Activated T-cell treated with anti-CD3 and anti-CD28 coated beads, Interleukin-2, amount 50 U/mL, for 4 hours (primary cell): Measurements from ENCODE around the gene LDHD. TPM values are rescaled to one million over a fixed set of nuclear protein-coding genes. Genes with fewer than 3 reads are reported as not detected.

Experiments used
- ATAC-seq, 2 donors: fragments of 200-7000 bp; cut with Tn5 transposase; one replicate each; pipeline ENCODE4 v1.10.0; 2021
- DNase-seq: peaks from one replicate; pipeline ENCODE4 v3.0.0-alpha.2; 2020
- H3K27me3 Mint-ChIP-seq: one replicate; pipeline ENCODE4 v1.8.0; 2021; ENCODE audit warnings: low read depth, mixed read lengths
- H3K36me3 Mint-ChIP-seq: one replicate; pipeline ENCODE4 v1.8.0; 2022; ENCODE audit warnings: mixed read lengths; ENCODE audit not compliant: insufficient read depth
- H3K4me1 Mint-ChIP-seq: one replicate; pipeline ENCODE4 v1.8.0; 2021; ENCODE audit warnings: low read depth, mixed read lengths
- H3K4me3 Mint-ChIP-seq: one replicate; pipeline ENCODE4 v1.8.0; 2021; ENCODE audit warnings: mild to moderate bottlenecking, moderate library complexity, mixed read lengths
- H3K9me3 Mint-ChIP-seq: one replicate; pipeline ENCODE4 v1.8.0; 2021; ENCODE audit warnings: mixed read lengths
- total RNA-seq, 3 donors: library from RNA; stranded (reverse); gene quantifications; one replicate each; pipeline ENCODE4 v1.2.1, GENCODE V29; 2021

The LDHD gene
- total RNA-seq, 3 donors from 2014 or later = 0.11 TPM; not detected in 2

DNA sequence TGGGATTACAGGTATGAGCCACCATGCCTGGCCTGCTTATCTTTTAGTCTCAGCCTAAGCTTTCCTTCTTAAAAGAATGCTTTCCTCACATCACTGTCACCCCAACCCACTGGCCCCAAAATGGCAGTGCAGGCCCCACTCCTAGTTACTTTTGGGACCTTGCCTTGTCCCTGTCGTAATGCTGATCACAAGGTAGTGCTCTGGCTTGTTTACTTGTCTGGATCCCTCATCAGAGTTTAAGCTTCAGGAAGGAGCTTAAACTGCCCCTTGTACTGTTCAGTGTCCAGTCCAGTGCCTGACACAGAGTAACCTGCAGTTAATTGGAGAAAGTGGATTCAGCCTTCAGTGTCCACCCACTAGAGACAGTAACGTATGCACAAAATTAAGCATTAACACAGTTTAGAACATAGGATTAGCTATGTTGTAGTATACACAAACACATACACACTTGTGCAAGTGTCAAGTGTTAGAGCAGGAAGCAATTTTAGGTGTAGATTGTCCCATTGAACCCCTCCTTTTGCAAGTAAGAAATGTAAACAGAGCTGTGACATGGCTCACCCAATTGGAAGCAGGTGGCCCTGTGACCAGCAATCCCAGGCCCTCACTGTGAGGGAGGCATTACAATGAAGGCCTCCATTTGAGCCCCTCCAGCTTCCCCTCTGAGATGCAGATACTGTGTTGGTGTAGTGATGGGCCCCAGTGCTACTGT lies 44.2 kb downstream of the LDHD start:
- no peak for ATAC-seq
- Mint-ChIP-seq H3K9me3 (no peaks in the 10 kb centered on the region), H3K4me1 (peaks cover 41% of the 10 kb centered on the region), H3K27me3 (no peaks in the 10 kb centered on the region), H3K36me3 (no peaks in the 10 kb centered on the region), H3K4me3 (no peak overlapping the region)
- no peak for DNase-seq

DNA sequence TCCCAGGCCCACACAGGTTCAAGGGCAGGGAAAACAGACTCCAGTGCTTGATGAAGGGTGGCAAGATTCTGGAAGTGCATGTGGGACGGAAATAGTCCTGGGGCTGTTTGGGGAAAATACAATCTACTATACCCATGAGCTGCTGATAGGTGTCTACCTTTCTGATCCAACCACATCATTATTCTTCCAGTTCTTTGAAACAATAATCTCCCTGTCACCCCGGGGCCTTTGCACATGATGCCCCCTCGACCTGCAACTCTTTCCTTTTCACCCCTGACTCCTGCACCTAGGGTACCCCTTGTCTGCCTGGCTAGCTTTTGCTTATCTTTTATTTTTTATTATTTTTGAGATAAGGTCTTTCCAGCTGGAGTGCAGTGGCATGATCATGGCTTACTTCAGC lies 45.0 kb downstream of the LDHD start:
- Mint-ChIP-seq H3K27me3 (no peaks in the 10 kb centered on the region), H3K4me3 (no peak overlapping the region), H3K4me1 (peaks cover 39% of the 10 kb centered on the region), H3K36me3 (no peaks in the 10 kb centered on the region), H3K9me3 (no peaks in the 10 kb centered on the region)
- DNase-seq = no peak
- no peak for ATAC-seq

DNA sequence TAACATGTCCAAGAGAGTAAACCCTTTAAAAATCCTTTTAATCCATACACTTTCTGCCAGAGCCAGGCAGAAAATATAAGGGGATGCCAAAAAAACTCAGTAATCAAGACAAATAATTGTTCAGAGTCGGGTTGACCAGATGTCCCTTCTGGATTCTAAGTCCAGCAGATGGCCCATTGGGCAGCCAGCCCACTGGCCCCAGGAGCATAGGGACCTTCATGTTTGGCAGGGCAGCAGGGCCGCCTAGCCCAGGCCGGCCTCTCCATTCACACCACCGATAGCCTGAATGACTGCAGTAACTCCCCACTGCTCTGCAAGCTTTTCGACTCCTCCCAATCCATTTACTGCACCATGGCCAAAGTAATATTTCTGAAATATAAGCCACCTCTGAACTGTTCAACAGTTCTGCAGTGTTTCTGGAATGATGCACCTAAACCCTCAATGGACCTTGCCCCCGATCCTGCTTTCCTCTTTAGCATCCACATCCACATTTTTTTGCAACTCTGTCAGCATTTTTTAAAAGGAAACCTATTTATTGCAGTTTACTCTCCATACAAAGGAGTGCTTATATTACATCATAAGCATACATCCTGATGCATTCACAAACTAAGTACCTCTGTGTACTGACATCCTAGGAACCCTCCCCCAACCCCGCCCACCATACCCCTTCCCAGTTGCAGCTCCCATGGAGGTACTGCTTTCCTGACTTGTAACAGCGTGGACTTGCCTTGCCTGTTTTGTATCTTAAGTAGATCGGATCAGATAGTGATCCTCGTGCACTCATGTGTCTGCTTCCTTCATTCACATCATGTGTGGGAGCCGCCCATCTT lies 46.4 kb downstream of the LDHD start:
- Mint-ChIP-seq H3K27me3 (no peaks in the 10 kb centered on the region), H3K36me3 (no peaks in the 10 kb centered on the region), H3K4me1 (peaks cover 29% of the 10 kb centered on the region), H3K4me3 (no peak overlapping the region), H3K9me3 (no peaks in the 10 kb centered on the region)
- ATAC-seq (no peak), DNase-seq (no peak)

DNA sequence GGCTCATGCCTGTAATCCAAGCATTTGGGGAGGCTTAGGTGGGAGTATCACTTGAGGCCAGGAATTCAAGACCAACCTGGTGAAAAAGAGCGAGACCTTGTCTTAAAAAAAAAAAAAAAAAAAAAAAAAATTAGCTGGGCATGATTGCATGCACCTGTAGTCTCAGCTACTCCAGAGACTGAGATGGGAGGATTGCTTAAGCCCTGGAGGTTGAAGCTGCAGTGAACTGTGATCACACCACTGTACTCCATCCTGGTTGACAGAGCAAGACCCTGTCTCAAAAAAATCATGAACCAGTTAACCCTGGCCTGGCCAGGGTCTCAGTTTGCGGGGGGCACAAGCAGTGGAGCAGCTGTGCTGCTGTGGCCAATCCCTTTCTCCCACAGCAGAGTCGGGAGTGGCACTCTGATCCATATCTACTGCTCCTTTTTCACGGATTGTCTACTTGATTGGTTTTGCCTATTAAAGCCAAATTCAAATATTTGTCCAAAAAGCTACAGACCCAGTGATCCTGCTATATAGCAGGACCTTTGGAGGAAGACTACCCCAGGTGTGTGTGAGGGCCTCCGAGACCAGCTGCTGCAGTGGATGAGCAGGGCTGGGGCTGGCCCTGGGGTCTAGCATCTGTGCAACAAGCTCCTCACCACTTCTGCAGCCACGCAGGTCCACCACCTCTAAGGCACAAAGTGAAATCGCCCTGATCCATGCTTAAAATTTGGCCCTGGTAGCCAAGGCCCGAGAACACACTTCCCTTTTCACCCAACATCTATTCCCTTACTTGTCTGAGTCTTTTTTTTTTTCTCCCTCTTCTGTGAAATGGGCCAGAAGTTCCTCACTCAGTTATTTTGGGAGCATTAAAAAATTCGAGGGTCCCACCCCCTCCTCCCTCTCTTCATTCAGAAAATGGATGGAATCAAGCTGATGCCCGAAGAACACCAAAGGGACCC lies 48.2 kb downstream of the LDHD start:
- peaks cover 30% of the 10 kb centered on the region for H3K4me1 Mint-ChIP-seq
- H3K27me3 Mint-ChIP-seq = no peaks in the 10 kb centered on the region
- ATAC-seq = no peak
- no peak for DNase-seq
- H3K9me3 Mint-ChIP-seq = no peaks in the 10 kb centered on the region
- no peaks in the 10 kb centered on the region for H3K36me3 Mint-ChIP-seq
- no peak overlapping the region for H3K4me3 Mint-ChIP-seq

DNA sequence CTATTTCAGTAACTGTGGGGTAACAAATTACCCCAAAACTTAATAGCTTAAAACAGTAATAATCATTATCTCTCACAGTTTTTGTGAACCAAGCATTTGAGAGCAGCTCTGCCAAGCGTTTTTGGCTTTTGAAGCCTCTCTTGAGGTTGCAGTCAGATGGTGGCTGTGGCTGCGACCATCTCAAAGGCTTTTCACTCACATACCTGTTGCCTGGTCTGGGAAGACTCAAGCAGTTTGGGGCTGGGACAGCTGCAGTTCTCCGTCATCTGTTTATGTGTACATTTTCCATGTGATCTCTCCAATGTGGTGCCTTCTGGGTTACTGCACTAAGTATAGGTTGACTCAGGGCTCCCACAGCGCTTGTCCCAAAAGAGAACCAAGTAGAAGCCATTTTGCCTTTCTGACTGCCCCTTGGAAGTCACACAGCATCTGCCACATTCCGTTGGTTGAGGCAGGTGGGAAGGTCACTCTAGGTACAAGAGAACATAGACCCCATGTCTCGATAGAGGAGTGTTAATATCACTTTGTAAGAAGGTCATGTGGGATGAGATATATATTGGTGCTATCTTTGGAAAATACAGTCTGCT lies 49.6 kb downstream of the LDHD start:
- Mint-ChIP-seq H3K9me3 (no peaks in the 10 kb centered on the region), H3K27me3 (no peaks in the 10 kb centered on the region), H3K4me1 (peaks cover 32% of the 10 kb centered on the region), H3K4me3 (no peak overlapping the region), H3K36me3 (no peaks in the 10 kb centered on the region)
- ATAC-seq (no peak), DNase-seq (no peak)

DNA sequence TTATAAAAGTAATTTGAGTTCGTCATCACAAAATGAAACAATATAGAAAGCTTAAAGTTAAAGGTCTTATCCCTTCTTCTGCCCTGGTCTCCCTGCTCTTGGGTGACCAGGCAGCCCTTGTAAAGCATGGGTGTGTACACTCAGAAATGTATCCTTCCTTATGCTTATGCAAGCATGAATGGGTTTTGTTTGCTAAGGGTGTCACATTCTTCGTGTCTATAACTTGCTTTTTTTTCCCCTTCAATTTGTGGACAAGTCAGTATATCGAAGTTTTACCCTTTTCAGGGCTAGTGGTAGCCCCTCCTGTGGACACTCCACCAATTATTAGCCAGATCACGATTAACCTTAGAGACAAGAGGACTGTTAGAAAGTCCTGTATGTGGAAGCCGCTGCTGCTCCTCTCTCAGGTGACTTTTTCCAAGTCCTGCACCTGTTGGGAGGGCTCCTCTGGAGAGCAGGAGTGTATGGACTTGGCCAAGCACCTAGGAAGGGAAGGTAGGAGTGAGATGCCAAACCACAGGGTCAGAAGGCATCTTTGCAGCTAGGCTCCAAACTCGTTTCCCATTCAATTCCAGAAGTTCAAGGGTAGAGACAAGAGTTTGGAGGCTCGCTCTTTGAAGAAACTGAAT lies 50.9 kb downstream of the LDHD start:
- peaks cover 32% of the 10 kb centered on the region for H3K4me1 Mint-ChIP-seq
- no peaks in the 10 kb centered on the region for H3K36me3 Mint-ChIP-seq
- DNase-seq = no peak
- H3K4me3 Mint-ChIP-seq = no peak overlapping the region
- no peaks in the 10 kb centered on the region for H3K27me3 Mint-ChIP-seq
- no peak for ATAC-seq
- H3K9me3 Mint-ChIP-seq = no peaks in the 10 kb centered on the region

DNA sequence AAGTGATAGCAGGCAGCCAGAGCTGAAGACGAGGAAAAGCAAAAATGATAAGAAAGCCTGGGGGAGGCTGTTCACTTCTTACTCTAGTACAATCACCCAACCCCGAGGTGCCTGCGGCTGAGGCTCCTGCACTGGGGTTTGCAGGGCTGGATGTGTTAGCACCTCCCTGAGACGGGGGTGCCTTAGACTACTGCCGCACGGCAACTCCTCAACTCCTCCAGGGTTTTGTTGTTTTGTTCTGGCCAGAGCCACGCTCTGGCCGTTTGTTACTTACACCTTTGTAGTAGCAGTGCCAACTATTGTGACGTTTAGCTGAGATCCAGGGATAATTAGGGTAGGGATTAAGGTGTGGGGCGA lies 51.5 kb downstream of the LDHD start:
- Mint-ChIP-seq H3K36me3 (no peaks in the 10 kb centered on the region), H3K4me3 (peak overlapping the region; percentile 47), H3K4me1 (peaks cover 32% of the 10 kb centered on the region), H3K27me3 (no peaks in the 10 kb centered on the region), H3K9me3 (no peaks in the 10 kb centered on the region)
- DNase-seq (peak; percentile 29), ATAC-seq (peak; percentile 85 to 92)

DNA sequence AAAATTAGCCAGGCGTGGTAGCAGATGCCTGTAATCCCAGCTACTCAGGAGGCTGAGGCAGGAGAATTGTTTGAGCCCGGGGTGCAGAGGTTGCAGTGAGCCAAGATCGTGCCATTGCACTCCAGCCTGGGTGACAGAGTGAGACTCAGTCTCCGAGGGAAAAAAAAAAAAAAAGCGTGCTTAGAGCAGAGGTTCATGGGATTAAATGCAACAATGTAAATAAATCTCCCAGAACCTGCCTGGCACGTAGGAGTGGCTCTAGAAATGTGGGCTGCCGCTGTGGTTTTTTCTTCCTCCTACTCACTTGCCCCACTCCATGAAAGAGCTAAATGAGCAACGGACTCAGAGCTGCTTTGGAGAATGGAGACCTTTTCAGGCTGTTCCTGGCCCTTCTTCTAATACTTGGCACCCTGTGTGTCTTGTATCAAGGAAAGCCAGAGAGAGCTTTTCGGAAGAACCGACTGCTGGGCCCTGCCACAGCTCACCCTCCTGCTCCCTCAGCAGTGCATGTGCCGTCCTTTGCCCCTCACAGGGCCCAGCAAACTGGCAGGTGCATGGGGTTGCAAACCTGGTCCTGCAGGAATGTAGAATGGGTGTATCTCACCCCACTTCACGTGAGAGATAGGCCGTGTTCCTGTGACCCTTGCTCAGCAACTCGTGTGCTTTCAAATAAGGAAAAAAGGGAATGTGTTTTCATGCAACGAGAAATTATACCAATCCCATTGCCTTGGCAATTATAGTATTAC lies 52.0 kb downstream of the LDHD start:
- ATAC-seq (peak; percentile 24 to 60), DNase-seq (peak; percentile 11)
- no peaks in the 10 kb centered on the region for H3K27me3 Mint-ChIP-seq
- H3K4me3 Mint-ChIP-seq = peak overlapping the region; percentile 43
- no peaks in the 10 kb centered on the region for H3K9me3 Mint-ChIP-seq
- H3K4me1 Mint-ChIP-seq = peaks cover 32% of the 10 kb centered on the region
- H3K36me3 Mint-ChIP-seq = no peaks in the 10 kb centered on the region

DNA sequence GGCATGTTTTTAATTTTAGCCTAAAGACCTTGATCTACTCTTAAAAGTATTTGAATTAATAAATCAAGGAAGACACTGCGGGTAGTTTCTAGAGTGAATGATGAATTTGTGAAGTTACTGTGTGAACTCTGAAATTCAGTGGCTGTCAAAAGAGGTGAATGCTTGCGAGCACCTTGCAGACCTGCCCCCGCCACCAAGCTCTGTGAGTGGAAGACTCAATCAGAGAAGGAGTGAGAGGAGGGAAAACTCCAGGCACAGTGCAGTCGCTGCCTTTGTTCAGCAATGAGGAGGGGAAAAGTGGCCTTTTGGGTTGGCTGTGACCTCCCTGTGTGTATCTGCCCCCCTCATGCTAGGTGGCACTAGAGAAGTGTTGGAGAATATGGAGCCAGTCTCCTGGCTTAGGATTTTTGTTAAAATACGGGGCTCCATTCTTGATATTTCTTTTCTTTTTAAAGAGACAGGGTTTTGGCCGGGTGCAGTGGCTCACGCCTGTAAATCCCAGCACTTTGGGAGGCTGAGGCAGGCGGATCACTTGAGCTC lies 53.0 kb downstream of the LDHD start:
- no peak overlapping the region for H3K4me3 Mint-ChIP-seq
- H3K9me3 Mint-ChIP-seq = no peaks in the 10 kb centered on the region
- no peaks in the 10 kb centered on the region for H3K36me3 Mint-ChIP-seq
- no peak for ATAC-seq
- H3K27me3 Mint-ChIP-seq = no peaks in the 10 kb centered on the region
- H3K4me1 Mint-ChIP-seq = peaks cover 34% of the 10 kb centered on the region
- DNase-seq = no peak

DNA sequence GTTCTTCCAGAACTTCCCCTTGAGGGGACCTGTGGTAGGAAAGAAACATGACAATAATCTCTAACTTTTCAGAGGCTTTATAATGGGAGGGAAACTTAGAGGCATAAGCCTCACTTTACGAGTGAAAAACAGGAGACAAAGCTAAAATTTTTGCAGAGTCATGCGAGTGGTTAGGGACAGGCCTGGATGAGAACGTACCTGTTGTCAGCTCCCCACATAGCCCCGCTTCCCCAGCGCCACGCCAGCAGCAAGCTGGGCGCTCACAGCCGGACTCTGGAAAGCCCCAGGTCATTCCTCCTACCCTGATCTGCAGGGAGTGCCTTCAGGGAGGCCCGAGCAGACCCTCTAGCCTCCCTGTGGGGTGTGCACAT lies 53.6 kb downstream of the LDHD start:
- peaks cover 34% of the 10 kb centered on the region for H3K4me1 Mint-ChIP-seq
- no peaks in the 10 kb centered on the region for H3K36me3 Mint-ChIP-seq
- H3K27me3 Mint-ChIP-seq = no peaks in the 10 kb centered on the region
- no peak for ATAC-seq
- no peak for DNase-seq
- no peaks in the 10 kb centered on the region for H3K9me3 Mint-ChIP-seq
- H3K4me3 Mint-ChIP-seq = no peak overlapping the region

DNA sequence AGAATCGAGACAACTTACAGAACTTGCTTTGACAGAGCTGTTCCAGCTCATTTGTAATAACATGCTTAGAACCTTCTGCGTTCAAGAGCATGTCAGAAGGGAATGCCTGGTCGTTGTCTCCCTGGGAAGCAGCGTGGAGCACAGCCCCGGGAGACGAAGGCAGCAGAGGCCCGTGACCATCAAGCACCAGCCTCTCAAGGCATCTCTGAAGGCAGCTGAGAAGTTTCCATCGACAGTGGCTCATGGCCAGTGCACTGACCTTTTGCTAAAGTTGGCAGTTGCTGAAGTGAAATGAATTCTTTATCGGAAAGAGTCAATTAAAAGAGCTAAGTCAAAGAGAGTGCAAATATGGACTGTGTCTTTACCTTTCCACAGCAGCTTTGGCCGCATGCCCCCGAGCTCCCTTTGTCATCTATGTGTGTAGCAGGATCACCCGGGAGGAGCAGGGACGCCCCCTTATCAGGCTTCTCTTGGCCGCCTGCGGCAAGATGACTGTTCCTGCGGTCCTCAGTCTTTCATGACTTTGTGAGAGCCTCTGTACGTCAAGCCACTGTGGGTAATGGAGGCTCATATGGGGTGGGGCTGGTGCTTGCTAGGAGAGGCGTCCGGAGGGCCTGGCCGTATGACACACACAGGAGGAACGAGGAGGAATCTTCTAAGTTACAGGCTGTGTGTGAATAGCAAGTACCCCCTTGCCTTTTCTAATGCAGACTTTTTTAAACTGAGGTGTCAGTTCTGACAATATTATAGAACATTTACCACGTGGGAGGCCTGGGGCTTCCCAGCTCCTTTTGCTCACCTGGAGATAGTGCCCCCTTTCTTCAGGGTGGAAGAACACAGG lies 54.2 kb downstream of the LDHD start:
- no peaks in the 10 kb centered on the region for H3K27me3 Mint-ChIP-seq
- H3K9me3 Mint-ChIP-seq = no peaks in the 10 kb centered on the region
- no peak overlapping the region for H3K4me3 Mint-ChIP-seq
- H3K4me1 Mint-ChIP-seq = peaks cover 32% of the 10 kb centered on the region
- no peak for ATAC-seq
- no peak for DNase-seq
- H3K36me3 Mint-ChIP-seq = no peaks in the 10 kb centered on the region
